K562 (cell line): ENCODE results near the gene E2F7. TPM values are rescaled to one million over a fixed set of nuclear protein-coding genes. Genes with fewer than 3 reads are reported as not detected.

Source experiments
- BMI1 ChIP-seq: fragments of 150-350 bp; IDR thresholded peaks from 2 replicates; pipeline ENCODE4 v1.6.1; 2014; ENCODE audit warnings: low read length
- CEBPZ ChIP-seq: fragments of 150-350 bp; IDR thresholded peaks from 2 replicates; pipeline ENCODE4 v1.6.1; 2014; ENCODE audit warnings: low read depth, mild to moderate bottlenecking, low read length, borderline replicate concordance
- CHD2 ChIP-seq: IDR thresholded peaks from 2 replicates; pipeline ENCODE4 v1.6.1; 2011; ENCODE audit warnings: low read depth, low read length
- DEAF1 ChIP-seq: fragments of 450-650 bp; formaldehyde crosslinking; IDR thresholded peaks from 2 replicates; pipeline ENCODE4 v1.4.0; 2020; ENCODE audit warnings: mild to moderate bottlenecking, moderate library complexity
- ELF4 ChIP-seq: fragments of 450-650 bp; formaldehyde crosslinking; IDR thresholded peaks from 2 replicates; pipeline ENCODE4 v1.4.0; 2022; ENCODE audit warnings: missing genetic modification characterization
- ETS2 ChIP-seq: IDR thresholded peaks from 2 replicates; pipeline ENCODE4 v1.6.1; 2016; ENCODE audit warnings: borderline replicate concordance, missing genetic modification characterization, mild to moderate bottlenecking, moderate library complexity, missing compliant biosample characterization; ENCODE audit not compliant: poor library complexity, severe bottlenecking
- GTF2A2 ChIP-seq: IDR thresholded peaks from 2 replicates; pipeline ENCODE4 v1.6.1; 2016; ENCODE audit warnings: mild to moderate bottlenecking, missing genetic modification characterization, missing compliant biosample characterization
- LCOR ChIP-seq: sonication (generic); formaldehyde crosslinking; IDR thresholded peaks from 2 replicates; pipeline ENCODE4 v1.8.0; 2022; ENCODE audit warnings: mild to moderate bottlenecking, missing genetic modification reagents
- MAX ChIP-seq: sonication (generic); formaldehyde crosslinking; IDR thresholded peaks from 2 replicates; pipeline ENCODE4 v1.9.0; 2022; ENCODE audit warnings: mild to moderate bottlenecking, missing genetic modification reagents
- MLX ChIP-seq, 2 experiments: fragments of 450-650 bp in 1 of 2; sonication (generic) in 1 of 2; formaldehyde crosslinking; conservative IDR thresholded peaks; 2 replicates each; pipeline versions ENCODE4 v1.4.0 to v1.8.1; 2020 to 2022; ENCODE audit warnings: mild to moderate bottlenecking in 1 of 2, missing genetic modification reagents in 1 of 2
- NR1H2 ChIP-seq: sonication (generic); formaldehyde crosslinking; IDR thresholded peaks from 2 replicates; pipeline ENCODE4 v1.4.0; 2020; ENCODE audit warnings: mild to moderate bottlenecking, missing genetic modification reagents
- NR3C1 ChIP-seq: sonication (generic); formaldehyde crosslinking; IDR thresholded peaks from 2 replicates; pipeline ENCODE4 v1.8.1; 2022; ENCODE audit warnings: missing genetic modification reagents
- RNF2 ChIP-seq: sonication (generic); IDR thresholded peaks from 2 replicates; pipeline ENCODE4 v1.6.1; 2016
- SAFB ChIP-seq: fragments of 200-400 bp; formaldehyde crosslinking; IDR thresholded peaks from 2 replicates; pipeline ENCODE4 v1.6.1; 2017; ENCODE audit warnings: low read depth, low read length, borderline replicate concordance
- TARDBP ChIP-seq: fragments of 450-650 bp; IDR thresholded peaks from 2 replicates; pipeline ENCODE4 v1.6.1; 2016
- TRIM24 ChIP-seq, 2 experiments: fragments of 450-650 bp; IDR thresholded peaks; 2 replicates each; pipeline ENCODE4 v1.6.1; 2016
- ZFPM2 ChIP-seq: fragments of 250-450 bp; sonication (Bioruptor Pico); IDR thresholded peaks from 2 replicates; pipeline ENCODE4 v1.5.1; 2022; ENCODE audit warnings: mild to moderate bottlenecking
- ZNF347 ChIP-seq: fragments of 450-650 bp; formaldehyde crosslinking; IDR thresholded peaks from 2 replicates; pipeline ENCODE4 v1.4.0; 2020; ENCODE audit warnings: low read depth, mild to moderate bottlenecking, moderate library complexity
- ZNF780A ChIP-seq: fragments of 250-450 bp; sonication (Bioruptor Pico); IDR thresholded peaks from 2 replicates; pipeline ENCODE4 v1.5.0; 2021; ENCODE audit warnings: mild to moderate bottlenecking
- polyA plus RNA-seq, 8 experiments: library from polyadenylated mRNA; depleted of rRNA in 4 of 8; stranded (reverse) in 5 of 8; unstranded in 3 of 8; fragments of >200 nt; fragmentation: Nextera tagmentation in 2 of 8; fragmentation: Illumina TruSeq in 1 of 8; extraction: Ambion mirVana in 2 of 8; extraction: Trizol in 1 of 8; gene quantifications; 2 replicates each; pipeline versions ENCODE4 v1.2.1 to v1.2.3, GENCODE V29; 2011 to 2014; ENCODE audit warnings: inconsistent platforms in 1 of 8, missing spikeins in 1 of 8
- total RNA-seq, 7 experiments: library from RNA; depleted of rRNA in 6 of 7; stranded (reverse); fragments of >200 nt in 6 of 7; fragmentation: Illumina TruSeq in 2 of 7; extraction: Trizol in 2 of 7; gene quantifications; 2 replicates each; pipeline versions ENCODE4 v1.2.1 to v1.2.3, GENCODE V29; 2011 to 2021; ENCODE audit warnings: low replicate concordance in 1 of 7

The E2F7 gene
- total and polyA plus RNA-seq, 9 of the 15 experiments (the other 6 are each of a cell fraction or from before 2014, with no cell fraction given): 3.4 to 13.6 (median 8.1) TPM

- TF ChIP-seq MAX (CRISPR knock-in tag) (no peak), MLX (CRISPR knock-in tag; conservative IDR thresholded peaks at IDR 0.05) (no peak), LCOR (CRISPR knock-in tag) (no peak), DEAF1 (CRISPR knock-in tag) (no peak), ETS2 (tag) (no peak), ZNF780A (CRISPR knock-in tag) (no peak), TRIM24 (IDR thresholded peaks at IDR 0.05) (0 out of 4 replicates have a peak, but pooled peaks of 1 of the 2 experiments have one; percentile 28), GTF2A2 (tag) (no peak), NR3C1 (no peak), CHD2 (peak; percentile 63), BMI1 (no peak), CEBPZ (no peak), ZNF347 (CRISPR knock-in tag) (no peak), TARDBP (no peak), ELF4 (CRISPR knock-in tag) (no peak), SAFB (no peak), NR1H2 (no peak), RNF2 (peak; percentile 62; the same call in 1 of the 2 replicates), ZFPM2 (CRISPR knock-in tag) (no peak)
These were observed at the start of gene E2F7 (continued) for GRCh38 chr12:77065361-77066204.
